GM19023 (cell line): Measurements from ENCODE around the gene PCNX4.
"Not testable (repeated sequence)": the region's sequence is repeated elsewhere in the genome, so short reads cannot be mapped to it uniquely, and the experiment has no call there.

Experiments
- ATAC-seq: cut with Tn5 transposase; IDR thresholded peaks from one replicate; pipeline ENCODE4 v1.9.1; 2021; ENCODE audit warnings: mild to moderate bottlenecking, moderate library complexity; ENCODE audit not compliant: unreplicated experiment

PCNX4 gene

DNA sequence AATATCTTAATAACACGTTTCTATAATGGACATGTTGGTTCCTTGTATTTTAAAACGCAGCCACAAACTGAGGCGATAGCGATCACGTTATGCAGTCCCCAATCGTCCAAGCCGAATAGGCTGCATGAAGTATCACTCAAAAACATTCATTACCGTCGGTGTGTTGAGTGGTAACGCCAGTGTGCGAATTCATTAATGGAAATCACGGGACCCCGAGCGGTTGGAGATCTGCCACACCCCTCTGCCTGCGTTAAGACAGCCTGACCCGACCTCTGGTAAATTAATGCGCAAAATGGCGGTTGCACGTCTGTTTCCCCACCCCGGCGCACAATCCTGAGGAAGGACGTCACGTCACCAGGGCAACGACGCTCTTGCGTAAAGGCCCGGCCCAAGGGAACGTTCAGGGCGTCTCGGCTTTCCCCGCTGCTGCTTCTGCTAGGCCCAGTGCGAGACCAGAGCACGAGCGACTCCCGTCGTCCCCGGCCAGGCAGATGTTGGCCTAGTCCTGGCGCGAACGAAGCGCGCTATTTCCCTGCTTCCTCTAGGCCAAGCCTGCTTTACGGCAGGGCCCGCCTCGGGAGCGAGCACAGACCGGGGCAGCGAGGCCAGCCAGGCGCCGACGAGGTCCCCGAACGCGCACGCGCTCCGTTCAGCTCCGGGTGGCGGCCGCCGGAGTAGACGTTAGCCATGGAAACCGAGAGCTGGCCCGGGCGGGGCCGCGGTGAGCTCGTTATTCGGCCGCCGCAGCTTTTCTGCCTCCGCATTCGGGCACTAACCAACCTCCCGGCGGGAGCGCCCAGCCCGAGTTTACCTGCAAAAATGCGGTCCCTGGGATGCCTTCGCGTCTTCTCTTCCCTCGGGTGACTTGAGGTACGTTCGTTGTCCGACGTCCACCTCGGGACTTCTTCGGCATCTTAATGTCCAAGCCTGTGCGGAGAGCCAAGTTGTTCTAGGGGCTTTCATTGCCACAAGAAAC lies at the start of gene PCNX4:
PCNX4 (plus strand) TSS at position 374 of the 976 bp plus-strand sequence. CDS start 15,716 bp downstream, outside the sequence.
- ATAC-seq = peak; percentile 97

- not testable (repeated sequence) for ATAC-seq
These were observed 43.7 kb upstream of the PCNX4 start for GRCh38 chr14:60047976-60048375.

GRCh38 chr14:60051721-60052221 lies 40.0 kb upstream of the PCNX4 start:
- ATAC-seq = no peak

DNA sequence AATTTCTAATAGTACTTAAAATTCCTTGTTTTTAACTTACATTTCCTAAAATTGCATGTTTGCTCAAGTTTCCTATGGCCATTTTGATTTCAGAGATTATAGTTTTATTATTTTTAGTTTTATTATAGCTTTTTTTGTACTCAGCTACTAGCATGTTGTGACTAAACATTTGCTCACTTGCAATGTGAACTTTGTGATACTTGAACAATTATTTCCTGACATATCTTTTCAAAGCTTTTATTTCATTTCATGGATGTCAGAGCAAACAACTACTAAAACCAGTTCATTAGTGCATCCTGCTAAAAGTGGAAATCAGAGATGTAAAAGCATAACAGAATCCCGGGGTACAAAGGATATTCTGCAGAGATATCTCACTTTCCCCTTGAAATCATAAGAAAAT lies 33.6 kb upstream of the PCNX4 start:
- no peak for ATAC-seq

- ATAC-seq = no peak
These were observed 30.4 kb upstream of the PCNX4 start for GRCh38 chr14:60061371-60061770.

GRCh38 chr14:60064491-60065072 lies 27.1 kb upstream of the PCNX4 start:
- no peak for ATAC-seq

DNA sequence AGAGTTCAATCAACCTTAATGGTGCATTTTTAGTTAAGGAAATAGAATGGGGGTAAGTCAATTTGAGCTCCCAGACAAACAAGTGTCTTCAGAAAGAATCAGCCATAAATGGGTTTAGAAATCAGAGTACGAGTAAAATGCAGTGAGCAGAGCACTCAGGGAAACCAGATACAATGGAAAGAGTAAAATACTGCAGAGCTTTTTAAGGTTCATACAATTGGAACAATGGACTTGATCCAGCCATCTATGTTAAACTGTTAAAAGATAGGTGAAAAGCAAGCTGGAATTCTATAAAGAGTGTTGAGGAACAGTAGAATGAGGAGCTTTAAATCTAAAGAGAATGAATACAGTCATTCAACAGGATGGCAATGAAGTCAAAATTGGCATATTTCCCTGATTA lies 23.8 kb upstream of the PCNX4 start:
- no peak for ATAC-seq

GRCh38 chr14:60079723-60080122 lies 12.0 kb upstream of the PCNX4 start:
- ATAC-seq = no peak

DNA sequence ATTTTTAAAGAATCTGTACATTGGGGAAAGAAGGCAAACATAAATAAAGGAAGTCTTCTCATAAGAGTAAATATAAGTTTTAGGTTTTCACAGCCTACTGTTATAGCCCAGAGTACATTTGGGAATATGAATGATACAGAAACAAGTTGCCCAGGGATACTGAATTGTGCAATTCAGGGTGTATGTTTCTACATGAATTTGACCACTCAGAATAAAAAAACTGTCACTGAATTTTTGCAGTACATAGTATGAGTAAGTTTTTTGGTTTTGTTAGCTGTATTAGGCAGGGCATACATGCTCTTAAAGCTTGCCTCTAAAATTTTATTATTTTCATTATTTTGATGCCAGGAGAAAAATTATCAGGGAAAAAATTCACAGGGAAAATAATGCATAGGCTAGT lies 6.6 kb upstream of the PCNX4 start:
- no peak for ATAC-seq

DNA sequence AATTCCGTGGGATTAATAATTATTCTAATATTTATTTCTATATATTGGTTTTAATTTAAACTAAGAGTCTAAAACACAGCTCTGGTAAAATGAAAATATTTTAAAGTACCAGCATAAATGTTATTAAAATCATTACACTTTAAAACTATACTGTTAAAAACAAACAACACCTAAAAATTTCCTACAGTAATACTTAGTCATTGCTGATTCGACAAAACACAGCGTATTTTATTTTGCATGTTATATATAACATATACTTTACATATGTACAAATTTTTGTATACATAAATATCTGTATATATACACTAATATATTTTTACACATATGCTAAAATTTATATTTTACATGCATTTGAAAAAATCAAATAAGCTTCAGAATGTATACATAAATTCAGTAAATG lies 6.0 kb upstream of the PCNX4 start:
- no peak for ATAC-seq

- ATAC-seq = no peak
These were observed 4.1 kb upstream of the PCNX4 start for GRCh38 chr14:60087668-60088067.

DNA sequence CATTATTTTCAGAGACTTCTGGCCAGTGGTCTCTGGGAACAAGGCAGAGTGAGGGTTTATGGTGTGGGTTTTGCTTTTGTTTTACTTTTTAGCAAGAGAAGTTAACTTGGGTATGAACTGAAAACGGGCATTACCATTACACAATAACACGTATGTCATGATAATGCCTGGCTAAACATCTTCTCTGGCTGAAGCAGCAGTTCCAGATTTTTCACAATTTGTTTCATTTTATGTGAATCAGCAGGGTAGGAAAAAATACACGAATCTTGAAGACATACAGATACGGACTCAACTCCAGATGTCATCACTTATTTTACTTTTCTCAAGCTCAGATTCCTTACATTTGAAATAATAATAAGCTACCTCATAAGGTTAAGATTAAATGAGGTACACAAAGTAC lies 2.5 kb upstream of the PCNX4 start:
- no peak for ATAC-seq

DNA sequence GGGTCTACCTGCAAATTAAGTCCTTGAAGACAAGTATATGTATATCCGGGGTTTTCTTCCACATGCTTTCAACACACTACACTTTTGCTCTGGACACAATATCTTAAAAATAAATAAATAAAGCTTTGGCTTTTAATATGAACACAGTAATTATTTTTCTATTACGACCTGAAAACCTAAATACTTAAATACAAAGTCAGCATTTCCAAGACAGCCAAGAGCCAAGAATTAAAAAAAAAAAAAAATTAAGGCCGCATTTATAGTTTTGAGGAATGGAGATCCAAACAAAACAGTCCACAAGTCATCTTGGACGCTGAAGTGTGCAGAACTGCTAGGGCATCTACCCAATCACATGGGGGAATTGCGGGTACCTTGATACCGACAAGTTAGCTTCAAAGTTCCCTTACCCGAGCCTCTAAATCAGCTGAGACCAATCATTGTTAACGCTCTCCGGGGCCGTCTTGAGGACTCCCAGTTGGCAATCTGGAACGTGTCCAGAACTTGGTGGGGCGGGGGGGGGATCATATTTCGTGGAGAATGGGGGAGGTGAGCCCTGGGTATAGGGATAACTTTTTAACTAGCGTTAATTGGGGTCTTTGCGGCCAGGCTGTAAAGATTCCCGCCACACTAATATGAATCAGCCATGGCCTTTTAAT lies 731 bp upstream of the PCNX4 start:
- ATAC-seq = no peak

DNA sequence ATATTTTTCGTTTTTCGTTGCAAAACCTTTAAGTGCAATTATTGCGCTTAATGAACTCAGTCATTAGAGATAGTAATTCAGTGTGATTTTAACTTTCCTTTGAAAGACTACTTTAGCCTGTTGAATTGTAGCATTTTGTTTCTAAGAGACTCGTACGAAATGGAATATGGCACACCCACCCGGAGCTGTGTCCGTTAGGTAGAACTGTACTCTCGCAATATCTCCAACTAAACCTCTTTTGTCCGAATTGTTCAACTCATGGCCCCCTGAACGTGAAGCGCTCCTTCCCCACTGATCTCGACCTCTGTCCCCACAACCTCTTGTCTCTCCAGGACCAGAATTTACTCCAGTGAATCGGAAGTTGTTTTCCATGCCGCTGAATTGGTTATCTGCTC lies 800 bp downstream of the PCNX4 start:
- no peak for ATAC-seq

- no peak for ATAC-seq
These were observed 1.4 kb downstream of the PCNX4 start for GRCh38 chr14:60093080-60093479.

- no peak for ATAC-seq
These were observed 1.9 kb downstream of the PCNX4 start for GRCh38 chr14:60093606-60094005.

DNA sequence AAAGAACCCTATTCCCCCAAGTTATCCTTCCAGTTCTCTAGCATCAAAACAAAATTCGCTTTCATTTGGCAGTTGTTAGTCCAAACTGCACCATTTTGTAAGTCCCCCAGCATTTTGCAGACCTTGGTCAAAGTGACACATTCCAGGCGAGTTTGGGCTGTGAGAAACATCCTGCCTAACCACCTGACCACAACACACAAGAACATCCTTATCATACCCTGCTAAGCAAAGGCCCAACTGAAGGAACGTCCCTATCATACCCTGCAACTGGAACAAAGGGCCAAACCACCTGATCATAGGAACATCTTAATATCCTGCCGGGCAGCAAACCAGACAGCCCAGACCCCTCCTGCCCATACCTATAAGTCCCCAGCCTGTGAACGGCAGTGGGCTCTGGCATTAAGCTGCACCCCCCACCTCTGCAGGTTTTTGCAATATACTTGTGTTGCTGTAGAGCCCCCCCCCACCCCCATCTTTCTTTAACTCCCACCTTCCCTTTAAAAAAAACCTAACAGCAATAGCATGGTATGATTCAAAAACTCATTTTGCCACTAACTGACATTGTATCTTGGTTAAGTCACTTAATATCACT lies 2.7 kb downstream of the PCNX4 start:
- ATAC-seq = no peak

DNA sequence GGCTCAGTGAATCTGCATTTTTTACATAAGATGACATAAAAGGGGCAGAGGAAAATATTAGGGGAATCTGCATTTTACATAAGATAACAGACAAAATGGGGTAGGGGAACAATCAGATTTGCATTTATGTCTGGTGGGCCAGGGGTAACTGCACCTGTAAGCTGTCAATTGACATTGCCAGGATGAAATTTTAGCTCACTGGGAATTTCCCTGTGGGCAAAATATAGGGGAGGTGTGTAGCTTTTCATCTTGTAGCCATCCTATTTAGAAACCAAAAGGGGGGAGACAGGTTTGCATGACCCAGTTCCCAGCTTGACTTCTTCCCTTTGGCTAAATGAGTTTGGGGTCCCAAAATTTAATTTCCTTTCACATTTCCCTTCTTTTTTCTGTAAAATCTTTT lies 3.5 kb downstream of the PCNX4 start:
- no peak for ATAC-seq

DNA sequence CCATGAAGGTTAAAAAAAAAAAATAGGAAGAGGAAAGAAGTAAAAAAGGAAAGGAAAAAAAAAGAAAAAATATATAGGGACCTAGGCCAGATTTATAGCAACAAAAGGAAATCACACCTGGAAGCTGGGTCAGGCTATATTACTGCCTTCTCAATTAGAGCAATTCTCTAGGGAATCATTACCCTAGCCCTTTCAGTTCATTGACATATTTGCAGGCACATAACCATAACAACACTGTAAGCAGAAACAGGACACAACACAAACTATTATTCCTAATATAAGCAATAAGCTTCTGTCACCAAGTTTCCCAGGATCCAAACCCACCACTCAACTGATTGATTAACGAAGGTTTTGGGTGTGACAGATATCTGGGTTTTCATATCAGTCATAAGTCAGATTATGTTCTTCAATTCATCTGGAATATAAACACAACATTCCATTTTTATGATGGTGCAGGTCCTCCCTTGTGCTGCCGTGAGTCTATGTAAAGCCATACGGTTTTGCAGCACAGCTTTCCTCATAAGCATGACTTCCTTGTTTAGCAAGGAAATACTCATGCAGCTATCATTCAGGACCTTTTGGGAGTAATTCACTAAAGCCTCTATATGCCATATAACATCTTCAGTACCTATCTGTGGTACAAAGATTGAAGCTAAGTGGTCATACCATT lies 4.2 kb downstream of the PCNX4 start:
- no peak for ATAC-seq

DNA sequence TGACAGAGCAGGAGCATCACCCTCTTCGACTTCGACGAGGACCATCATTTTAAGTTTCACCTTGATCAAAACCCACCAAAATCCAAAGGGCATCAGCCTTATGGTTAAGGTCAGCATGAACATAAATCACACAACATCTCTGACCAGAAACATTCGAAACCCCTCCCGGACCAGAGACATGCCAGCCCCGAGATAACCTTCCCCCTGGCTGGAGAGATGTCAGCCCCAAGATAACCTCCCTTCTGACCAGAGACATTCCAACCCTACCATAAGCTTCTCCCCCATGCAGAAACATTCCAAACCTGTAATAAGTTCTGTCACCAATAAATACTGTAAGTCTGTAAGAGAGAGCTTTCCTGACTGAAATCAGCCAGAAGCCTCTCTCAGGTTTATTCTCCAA lies 6.3 kb downstream of the PCNX4 start:
- ATAC-seq = no peak

- ATAC-seq = not testable (repeated sequence)
These were observed 8.1 kb downstream of the PCNX4 start for GRCh38 chr14:60099855-60100254.
